Measurements from ENCODE around the gene TELO2.

The TELO2 gene

GRCh38 chr16:1557074-1557473 lies 63.9 kb downstream of the TELO2 start:
- Histone ChIP-seq H2AFZ (ENCODE audit: low read depth, low read length) (no peak overlapping the region), H3K4me1 (ENCODE audit: control insufficient read depth, insufficient read depth, low read depth, low read length) (peaks cover 2% of the 10 kb centered on the region), H3K9ac (ENCODE audit: low read length) (no peak overlapping the region), H3K23ac (ENCODE audit: low read length in 2 of 2) (no peak overlapping the region), H4K8ac (ENCODE audit: low read length) (no peak overlapping the region), H2BK15ac (ENCODE audit: low read depth, poor library complexity, severe bottlenecking) (no peak overlapping the region), H3K4me2 (ENCODE audit: low read length, poor library complexity, severe bottlenecking) (no peak overlapping the region), H2BK120ac (ENCODE audit: low read depth, low read length) (no peak overlapping the region), H3K27me3 (ENCODE audit: control insufficient read depth in 1 of 2, insufficient read depth in 1 of 2, low read length in 2 of 2) (no peaks in the 10 kb centered on the region), H3K36me3 (ENCODE audit: control insufficient read depth in 1 of 2, insufficient read depth in 2 of 2, low read depth in 1 of 2, low read length in 2 of 2) (peaks cover 78 to 85% of the 10 kb centered on the region in 2 experiments), H2BK12ac (ENCODE audit: low read length in 2 of 2) (no peak overlapping the region), H3K9me3 (ENCODE audit: control insufficient read depth, low read length) (no peaks in the 10 kb centered on the region), H3K4me3 (ENCODE audit: insufficient read depth in 1 of 2, low read depth in 1 of 2, low read length in 2 of 2) (no peak overlapping the region), H2BK5ac (ENCODE audit: low read depth, low read length, poor library complexity, severe bottlenecking) (no peak overlapping the region), H3K27ac (ENCODE audit: low read length, poor library complexity, severe bottlenecking) (no peak overlapping the region), H3K4ac (ENCODE audit: low read depth in 1 of 2, low read length in 2 of 2) (no peak overlapping the region), H3K18ac (ENCODE audit: low read depth in 1 of 2, low read length in 2 of 2) (no peak overlapping the region), H2AK5ac (ENCODE audit: low read length, severe bottlenecking) (no peak overlapping the region), H3K79me1 (replicated peaks; ENCODE audit: low read length, poor library complexity, severe bottlenecking) (peaks cover 4% of the 10 kb centered on the region), H4K91ac (ENCODE audit: low read length) (no peak overlapping the region), H3K14ac (ENCODE audit: low read length in 2 of 2) (no peak overlapping the region)
- WGBS = 95% methylated on average over 14 of the region's 16 CpGs
- DNase-seq = no peak

GRCh38 chr16:1557576-1557975 lies 64.4 kb downstream of the TELO2 start:
- H3K4ac ChIP-seq (ENCODE audit: low read depth in 1 of 2, low read length in 2 of 2) = no peak overlapping the region
- no peak overlapping the region for H2BK12ac ChIP-seq (ENCODE audit: low read length in 2 of 2)
- H4K91ac ChIP-seq (ENCODE audit: low read length) = no peak overlapping the region
- H3K79me1 ChIP-seq (replicated peaks; ENCODE audit: low read length, poor library complexity, severe bottlenecking) = peaks cover 1% of the 10 kb centered on the region
- DNase-seq = no peak
- H3K27me3 ChIP-seq (ENCODE audit: control insufficient read depth in 1 of 2, insufficient read depth in 1 of 2, low read length in 2 of 2) = no peaks in the 10 kb centered on the region
- no peak overlapping the region for H3K23ac ChIP-seq (ENCODE audit: low read length in 2 of 2)
- no peak overlapping the region for H2BK120ac ChIP-seq (ENCODE audit: low read depth, low read length)
- peaks cover 2% of the 10 kb centered on the region for H3K4me1 ChIP-seq (ENCODE audit: control insufficient read depth, insufficient read depth, low read depth, low read length)
- no peak overlapping the region for H3K4me2 ChIP-seq (ENCODE audit: low read length, poor library complexity, severe bottlenecking)
- H3K36me3 ChIP-seq (ENCODE audit: control insufficient read depth in 1 of 2, insufficient read depth in 2 of 2, low read depth in 1 of 2, low read length in 2 of 2) = peaks cover 78 to 90% of the 10 kb centered on the region in 2 experiments
- H2BK5ac ChIP-seq (ENCODE audit: low read depth, low read length, poor library complexity, severe bottlenecking) = no peak overlapping the region
- no peak overlapping the region for H3K9ac ChIP-seq (ENCODE audit: low read length)
- no peak overlapping the region for H3K4me3 ChIP-seq (ENCODE audit: insufficient read depth in 1 of 2, low read depth in 1 of 2, low read length in 2 of 2)
- H3K27ac ChIP-seq (ENCODE audit: low read length, poor library complexity, severe bottlenecking) = no peak overlapping the region
- no peak overlapping the region for H4K8ac ChIP-seq (ENCODE audit: low read length)
- H3K14ac ChIP-seq (ENCODE audit: low read length in 2 of 2) = no peak overlapping the region
- WGBS = 91% methylated on average over 11 of the region's 11 CpGs
- H3K18ac ChIP-seq (ENCODE audit: low read depth in 1 of 2, low read length in 2 of 2) = no peak overlapping the region
- no peak overlapping the region for H2AFZ ChIP-seq (ENCODE audit: low read depth, low read length)
- H2BK15ac ChIP-seq (ENCODE audit: low read depth, poor library complexity, severe bottlenecking) = no peak overlapping the region
- H3K9me3 ChIP-seq (ENCODE audit: control insufficient read depth, low read length) = no peaks in the 10 kb centered on the region
- no peak overlapping the region for H2AK5ac ChIP-seq (ENCODE audit: low read length, severe bottlenecking)

- no peak overlapping the region for H2BK5ac ChIP-seq (ENCODE audit: low read depth, low read length, poor library complexity, severe bottlenecking)
- no peak overlapping the region for H2AFZ ChIP-seq (ENCODE audit: low read depth, low read length)
- no peak overlapping the region for H2AK5ac ChIP-seq (ENCODE audit: low read length, severe bottlenecking)
- DNase-seq = no peak
- no peak overlapping the region for H4K91ac ChIP-seq (ENCODE audit: low read length)
- 88% methylated on average over 18 of the region's 18 CpGs for WGBS
- H2BK15ac ChIP-seq (ENCODE audit: low read depth, poor library complexity, severe bottlenecking) = no peak overlapping the region
- H3K4me2 ChIP-seq (ENCODE audit: low read length, poor library complexity, severe bottlenecking) = no peak overlapping the region
- H3K4ac ChIP-seq (ENCODE audit: low read depth in 1 of 2, low read length in 2 of 2) = no peak overlapping the region
- H3K27me3 ChIP-seq (ENCODE audit: control insufficient read depth in 1 of 2, insufficient read depth in 1 of 2, low read length in 2 of 2) = no peaks in the 10 kb centered on the region
- no peak overlapping the region for H3K4me3 ChIP-seq (ENCODE audit: insufficient read depth in 1 of 2, low read depth in 1 of 2, low read length in 2 of 2)
- no peak overlapping the region for H3K23ac ChIP-seq (ENCODE audit: low read length in 2 of 2)
- H3K18ac ChIP-seq (ENCODE audit: low read depth in 1 of 2, low read length in 2 of 2) = no peak overlapping the region
- H3K4me1 ChIP-seq (ENCODE audit: control insufficient read depth, insufficient read depth, low read depth, low read length) = peaks cover 2% of the 10 kb centered on the region
- H3K9me3 ChIP-seq (ENCODE audit: control insufficient read depth, low read length) = no peaks in the 10 kb centered on the region
- H3K14ac ChIP-seq (ENCODE audit: low read length in 2 of 2) = no peak overlapping the region
- no peaks in the 10 kb centered on the region for H3K79me1 ChIP-seq (replicated peaks; ENCODE audit: low read length, poor library complexity, severe bottlenecking)
- no peak overlapping the region for H4K8ac ChIP-seq (ENCODE audit: low read length)
- H2BK120ac ChIP-seq (ENCODE audit: low read depth, low read length) = no peak overlapping the region
- H3K36me3 ChIP-seq (ENCODE audit: control insufficient read depth in 1 of 2, insufficient read depth in 2 of 2, low read depth in 1 of 2, low read length in 2 of 2) = peaks cover 81 to 89% of the 10 kb centered on the region in 2 experiments
- no peak overlapping the region for H2BK12ac ChIP-seq (ENCODE audit: low read length in 2 of 2)
- H3K9ac ChIP-seq (ENCODE audit: low read length) = no peak overlapping the region
- no peak overlapping the region for H3K27ac ChIP-seq (ENCODE audit: low read length, poor library complexity, severe bottlenecking)
These were observed 66.4 kb downstream of the TELO2 start for GRCh38 chr16:1559446-1559975.
